NCI-H1092 (cell line): ENCODE data around the gene EFR3B.
"Not testable (repeated sequence)": the region's sequence is repeated elsewhere in the genome, so short reads cannot be mapped to it uniquely, and the experiment has no call there.

Source experiments
- DNase-seq: peaks from one replicate; lab custom pipeline; 2025; lab: John Stamatoyannopoulos, UW

The EFR3B gene, protein sequence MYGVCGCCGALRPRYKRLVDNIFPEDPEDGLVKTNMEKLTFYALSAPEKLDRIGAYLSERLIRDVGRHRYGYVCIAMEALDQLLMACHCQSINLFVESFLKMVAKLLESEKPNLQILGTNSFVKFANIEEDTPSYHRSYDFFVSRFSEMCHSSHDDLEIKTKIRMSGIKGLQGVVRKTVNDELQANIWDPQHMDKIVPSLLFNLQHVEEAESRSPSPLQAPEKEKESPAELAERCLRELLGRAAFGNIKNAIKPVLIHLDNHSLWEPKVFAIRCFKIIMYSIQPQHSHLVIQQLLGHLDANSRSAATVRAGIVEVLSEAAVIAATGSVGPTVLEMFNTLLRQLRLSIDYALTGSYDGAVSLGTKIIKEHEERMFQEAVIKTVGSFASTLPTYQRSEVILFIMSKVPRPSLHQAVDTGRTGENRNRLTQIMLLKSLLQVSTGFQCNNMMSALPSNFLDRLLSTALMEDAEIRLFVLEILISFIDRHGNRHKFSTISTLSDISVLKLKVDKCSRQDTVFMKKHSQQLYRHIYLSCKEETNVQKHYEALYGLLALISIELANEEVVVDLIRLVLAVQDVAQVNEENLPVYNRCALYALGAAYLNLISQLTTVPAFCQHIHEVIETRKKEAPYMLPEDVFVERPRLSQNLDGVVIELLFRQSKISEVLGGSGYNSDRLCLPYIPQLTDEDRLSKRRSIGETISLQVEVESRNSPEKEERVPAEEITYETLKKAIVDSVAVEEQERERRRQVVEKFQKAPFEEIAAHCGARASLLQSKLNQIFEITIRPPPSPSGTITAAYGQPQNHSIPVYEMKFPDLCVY

DNA sequence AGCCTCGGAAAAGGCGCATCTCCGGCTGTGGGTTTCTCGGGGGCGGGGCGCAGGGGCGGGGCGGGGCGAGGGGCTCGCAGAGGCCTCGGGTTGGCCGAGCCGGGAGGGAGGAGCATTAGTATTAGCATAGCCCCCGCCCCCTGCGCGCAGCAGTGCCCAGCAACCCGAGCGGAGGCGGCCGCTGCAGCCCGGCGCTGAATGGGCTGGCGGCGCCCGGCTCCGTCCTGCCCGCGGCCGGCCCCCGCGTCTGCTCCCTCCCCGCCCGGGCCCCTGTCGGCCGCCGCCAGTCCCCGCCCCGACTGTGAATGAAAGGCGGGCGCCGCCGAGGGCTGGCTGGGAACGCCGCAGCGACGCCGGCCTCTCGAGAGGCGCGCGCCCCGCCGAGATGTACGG lies at the start of gene EFR3B:
EFR3B (plus strand) TSS at position 149 of the 393 bp plus-strand sequence; CDS start at position 386, 237 bp downstream.
- peak; percentile 86 for DNase-seq

DNA sequence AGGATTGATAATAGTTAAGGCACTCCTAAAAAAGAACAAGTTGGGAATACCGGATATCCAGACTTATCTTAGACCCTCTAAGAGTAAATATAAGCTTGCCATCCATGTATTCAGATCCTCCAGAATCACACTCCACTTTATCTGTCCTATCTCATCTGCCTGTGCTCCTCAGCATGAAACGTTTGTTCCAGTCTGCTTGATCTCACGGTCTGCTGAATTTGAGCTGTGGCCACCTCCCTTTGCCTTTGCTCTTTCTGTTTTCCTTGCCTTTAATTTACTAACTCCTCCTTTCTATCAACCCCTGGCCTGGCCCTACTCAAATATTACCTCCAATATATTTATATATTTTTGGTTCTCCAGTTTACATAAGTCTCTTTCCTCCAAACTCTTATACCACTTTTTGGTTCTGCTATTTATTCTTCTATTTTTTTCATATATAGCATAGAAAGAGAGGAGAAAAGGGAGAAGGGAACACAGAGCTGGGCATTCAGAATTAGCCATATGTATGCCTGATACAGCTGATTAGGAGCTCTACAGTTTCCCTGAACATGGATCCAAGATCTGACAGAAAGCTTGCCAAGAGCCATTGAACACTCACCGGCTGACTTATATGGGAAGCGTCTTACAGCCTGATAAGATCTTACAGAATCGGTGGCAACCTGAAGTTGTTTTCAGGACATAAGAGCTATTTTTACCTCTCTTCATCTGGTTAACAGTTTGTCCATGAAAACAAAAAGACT lies 48.3 kb upstream of the EFR3B start:
- DNase-seq, result no peak

DNA sequence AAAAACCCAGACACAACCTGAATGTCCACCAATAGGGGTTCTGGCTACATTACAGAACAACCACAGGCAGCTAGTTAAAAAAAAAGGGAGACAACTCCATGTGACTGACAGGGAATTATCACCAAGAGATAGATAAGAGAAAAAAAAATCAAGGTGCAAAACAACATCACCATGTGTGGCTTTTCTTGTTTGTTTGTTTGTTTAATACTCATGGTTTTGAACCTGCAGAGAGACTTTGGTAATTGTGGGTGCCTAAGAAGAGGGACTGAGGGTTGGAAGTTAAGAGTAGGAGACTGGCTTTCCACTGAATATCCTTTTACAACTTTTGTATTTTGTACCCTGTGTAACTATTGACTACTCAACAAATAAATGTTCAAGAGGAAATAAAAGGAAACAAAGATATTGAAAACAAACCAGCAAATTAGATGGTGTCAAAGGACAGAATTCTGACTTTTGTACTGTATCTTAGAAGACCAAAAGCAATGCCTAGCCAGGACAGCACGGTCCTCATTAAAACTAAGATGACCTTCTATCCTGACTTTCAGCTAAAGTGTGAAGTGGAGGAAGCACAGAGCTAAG lies 47.6 kb upstream of the EFR3B start:
- DNase-seq, result no peak

DNA sequence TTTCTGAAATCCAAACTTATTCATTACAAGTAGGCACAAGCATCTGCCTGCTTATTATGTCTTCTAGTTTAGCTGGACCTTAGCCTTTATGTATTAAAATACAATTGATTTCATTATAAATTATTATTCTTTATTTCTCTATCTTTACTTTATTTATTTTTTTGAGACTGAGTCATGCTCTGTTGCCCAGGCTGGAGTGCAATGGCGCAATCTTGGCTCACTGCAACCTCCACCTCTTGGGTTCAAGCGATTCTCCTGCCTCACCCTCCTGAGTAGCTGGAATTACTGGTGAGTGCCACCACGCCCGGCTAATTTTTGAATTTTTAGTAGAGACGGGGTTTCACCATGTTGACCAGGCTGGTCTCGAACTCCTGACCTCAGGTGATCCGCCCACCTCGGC lies 42.8 kb upstream of the EFR3B start:
- DNase-seq, result not testable (repeated sequence)

DNA sequence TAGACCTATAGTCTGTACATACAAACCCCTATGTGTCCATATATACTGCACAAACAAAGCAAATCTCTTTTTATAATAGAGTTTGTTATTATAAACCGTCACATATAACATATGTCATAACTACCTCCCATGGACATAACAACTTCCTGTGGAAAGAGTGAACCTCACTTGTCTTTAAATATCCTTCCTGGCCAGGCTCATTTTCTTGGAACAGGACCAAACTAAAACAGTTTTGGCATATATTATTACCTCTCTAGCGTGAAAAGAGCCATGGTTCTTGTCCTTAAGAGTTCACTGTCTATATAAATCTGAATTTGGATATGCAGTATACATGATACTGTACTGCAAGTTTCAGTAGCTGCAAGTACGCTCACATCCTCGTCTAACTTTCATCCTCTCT lies 41.8 kb upstream of the EFR3B start:
- DNase-seq, result no peak

DNA sequence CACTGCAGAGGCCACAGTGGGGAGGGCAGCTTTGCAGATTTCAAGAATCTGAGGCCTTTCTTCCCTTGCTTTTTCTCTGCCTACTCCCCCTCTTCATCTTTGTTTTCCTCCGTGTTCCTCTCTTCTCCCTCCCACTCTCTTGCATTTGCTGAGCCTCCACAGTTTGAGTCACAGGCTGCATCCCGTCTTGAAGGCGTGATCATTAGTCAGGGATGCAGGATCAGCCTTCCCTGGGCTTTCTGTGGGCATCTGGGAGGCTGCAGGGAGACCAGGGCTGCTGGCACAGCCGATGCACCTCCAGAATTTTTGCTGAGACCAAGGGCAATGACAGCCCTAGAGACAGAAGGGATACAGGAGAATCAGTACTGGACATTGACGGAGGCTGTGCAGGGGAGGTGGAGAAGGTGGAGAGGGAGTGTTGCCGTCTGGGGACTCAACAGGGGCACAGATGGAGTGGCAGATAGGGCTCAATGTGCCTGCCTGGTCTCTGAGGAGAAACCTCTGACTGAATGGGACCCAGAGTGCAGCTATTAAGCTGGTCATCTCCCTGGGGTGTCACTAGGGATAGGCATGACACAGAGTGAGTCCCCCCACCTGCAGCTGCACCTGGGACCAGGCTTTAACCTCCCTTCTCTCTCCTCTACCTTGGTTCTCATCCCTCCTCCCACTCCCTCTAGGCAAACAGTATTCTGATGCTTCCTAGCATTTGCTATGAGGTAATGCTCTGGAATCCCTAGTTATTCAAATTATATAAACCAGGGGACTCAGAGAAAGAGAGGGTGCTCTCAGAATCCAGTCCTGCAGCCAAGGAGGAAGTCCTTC lies 41.2 kb upstream of the EFR3B start:
- DNase-seq, result no peak

DNA sequence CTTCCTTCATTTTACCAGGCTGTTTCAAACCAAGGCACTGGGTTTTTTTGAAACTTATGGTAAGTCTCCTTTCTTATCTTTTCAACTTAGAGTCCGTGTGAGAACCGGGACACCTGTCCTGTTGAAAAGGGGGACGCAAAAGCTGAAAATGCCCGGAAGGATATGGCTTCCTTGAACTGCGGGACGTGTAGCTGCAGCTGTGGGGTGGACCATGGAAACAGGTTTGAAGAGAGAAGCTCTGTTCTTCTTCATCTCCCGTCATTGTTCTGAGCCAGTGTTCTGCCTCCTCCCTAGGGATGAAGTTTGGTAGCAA lies 40.6 kb upstream of the EFR3B start:
- DNase-seq, result no peak

DNA sequence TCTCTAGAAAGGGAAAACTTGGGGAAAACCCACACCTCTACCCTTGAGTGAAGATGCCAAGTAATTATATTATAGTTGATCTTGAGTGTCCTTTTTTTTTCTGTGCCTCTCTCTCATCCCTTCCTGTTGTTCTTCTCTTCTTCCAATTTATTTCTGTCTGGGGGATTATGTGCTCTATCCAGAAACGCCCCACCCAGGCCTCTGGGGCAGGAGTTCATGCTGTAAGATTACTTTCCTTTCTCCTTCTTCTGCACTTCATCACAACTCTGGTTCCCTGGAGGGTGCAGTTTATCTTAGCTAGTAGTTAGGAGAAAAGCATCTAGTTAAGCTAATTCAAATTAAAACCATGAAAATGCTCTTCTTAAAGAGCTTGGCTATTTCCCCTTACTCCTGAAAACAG lies 39.8 kb upstream of the EFR3B start:
- DNase-seq, result no peak

DNA sequence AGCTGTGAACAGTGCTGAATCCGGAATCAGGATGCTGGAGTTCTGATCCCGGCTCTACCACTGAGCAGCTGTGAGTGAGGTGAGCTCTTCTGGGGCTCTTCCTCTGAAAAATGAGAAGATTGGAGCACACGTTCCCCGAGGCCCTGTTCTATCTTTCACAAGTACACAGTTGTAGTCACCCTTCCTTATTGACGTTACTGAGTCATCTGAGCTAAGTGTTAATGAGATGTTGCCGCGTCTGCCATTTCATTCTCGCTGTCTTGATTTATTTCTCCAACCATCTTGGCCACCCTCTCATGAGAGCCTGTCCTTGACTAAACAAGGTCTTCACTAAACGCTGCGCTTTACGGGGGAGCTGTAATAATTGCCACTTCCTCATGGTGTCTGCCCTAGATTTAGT lies 31.9 kb upstream of the EFR3B start:
- no peak for DNase-seq

DNA sequence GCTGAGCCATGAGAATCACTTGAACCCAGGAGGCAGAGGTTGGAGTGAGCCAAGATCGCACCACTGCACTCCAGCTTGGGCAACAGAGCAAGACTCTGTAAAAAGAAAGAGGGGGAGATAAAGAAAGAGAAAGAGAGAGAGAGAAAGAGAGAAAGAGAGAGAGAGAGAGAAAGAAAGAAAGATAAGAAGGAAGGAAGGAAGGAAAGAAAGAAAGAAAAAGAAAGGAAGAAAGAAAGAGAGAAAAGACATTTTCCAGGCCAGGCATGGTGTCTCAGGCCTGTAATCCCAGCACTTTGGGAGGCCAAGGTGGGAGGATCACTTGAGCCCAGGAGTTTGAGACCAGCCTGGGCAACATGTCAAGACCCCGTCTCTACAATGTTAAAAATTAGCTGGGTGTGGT lies 30.5 kb upstream of the EFR3B start:
- not testable (repeated sequence) for DNase-seq

DNA sequence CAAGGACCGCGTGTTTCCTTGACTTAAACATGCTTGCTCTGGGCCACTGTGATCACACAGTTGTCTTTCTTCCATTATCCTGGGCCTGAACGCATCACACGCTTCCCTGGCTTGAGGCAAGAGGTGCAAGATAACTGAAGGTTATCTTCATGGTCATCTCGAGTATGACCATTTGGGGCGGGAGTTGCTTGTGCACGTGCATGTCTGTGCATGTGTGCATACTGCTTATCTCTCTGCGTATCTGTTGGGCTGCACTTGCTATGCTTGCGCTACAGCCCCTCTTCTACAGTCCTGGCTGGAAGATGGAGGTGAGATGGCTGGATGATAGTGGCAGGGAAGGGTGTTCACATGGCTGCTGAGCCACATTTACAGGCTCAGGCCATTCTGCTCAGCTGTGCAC lies 27.2 kb upstream of the EFR3B start:
- no peak for DNase-seq

DNA sequence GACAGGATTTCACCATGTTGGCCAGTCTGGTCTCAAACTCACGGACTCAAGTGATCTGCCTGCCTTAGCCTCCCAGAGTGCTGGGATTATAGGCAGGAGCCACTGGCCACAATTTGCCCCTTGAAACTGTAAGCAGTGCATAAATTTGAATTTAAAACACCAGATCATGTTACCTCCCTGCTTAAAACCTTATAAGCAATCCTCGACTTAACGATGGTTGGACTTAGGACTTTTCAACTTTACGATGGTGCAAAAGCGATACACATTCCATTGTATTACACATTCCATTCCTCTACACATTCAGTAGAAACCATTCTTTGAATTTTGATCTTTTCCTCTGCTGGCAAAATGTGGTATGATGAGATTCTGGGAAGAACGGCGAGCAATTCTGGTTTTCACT lies 23.2 kb upstream of the EFR3B start:
- no peak for DNase-seq

DNA sequence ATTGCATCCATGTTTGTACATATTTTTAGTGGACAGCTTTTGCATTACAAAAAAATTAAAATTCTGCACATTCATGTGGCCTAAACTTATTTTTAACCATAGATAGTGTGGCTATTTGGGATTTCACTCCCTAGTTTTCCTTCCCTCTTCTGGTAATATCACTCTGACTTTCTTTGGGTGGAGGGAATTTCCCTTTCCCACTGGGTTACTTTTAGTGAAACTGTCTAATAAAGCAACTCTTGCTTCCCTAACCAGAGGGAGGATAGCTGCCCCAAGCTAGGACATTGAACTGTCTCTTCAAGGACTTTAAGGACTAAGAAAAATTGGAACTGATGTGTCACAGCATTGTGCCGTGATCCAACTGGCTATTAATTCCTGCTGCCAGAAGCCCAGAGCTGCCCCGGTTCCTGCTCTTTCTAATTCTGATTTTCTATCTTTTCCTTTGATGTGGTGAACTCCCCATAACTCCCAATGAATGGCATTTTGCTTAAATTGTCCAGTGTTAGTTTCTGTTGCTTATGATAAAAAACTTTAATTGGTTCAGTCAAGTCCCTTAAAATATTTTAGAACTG lies 20.0 kb upstream of the EFR3B start:
- no peak for DNase-seq

DNA sequence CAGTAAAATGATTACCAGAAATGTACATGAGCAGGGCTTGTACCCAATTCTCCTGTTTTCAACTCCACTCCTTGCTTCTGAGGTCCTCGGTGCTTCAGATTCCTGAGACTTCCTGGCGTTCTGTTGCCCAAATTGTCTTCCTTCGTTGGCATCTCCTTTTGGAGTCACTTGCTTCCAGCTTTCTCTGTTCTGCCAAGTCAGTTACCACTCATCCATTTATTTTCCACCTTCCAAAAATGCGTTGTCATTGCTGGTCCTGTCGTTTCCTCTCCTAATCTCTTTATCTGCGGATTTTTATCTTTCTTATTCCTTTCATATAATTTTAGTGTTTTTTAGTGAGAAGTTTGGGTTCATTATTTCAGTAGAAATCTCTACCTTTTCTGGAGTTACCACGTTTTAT lies 18.5 kb upstream of the EFR3B start:
- DNase-seq, result no peak

DNA sequence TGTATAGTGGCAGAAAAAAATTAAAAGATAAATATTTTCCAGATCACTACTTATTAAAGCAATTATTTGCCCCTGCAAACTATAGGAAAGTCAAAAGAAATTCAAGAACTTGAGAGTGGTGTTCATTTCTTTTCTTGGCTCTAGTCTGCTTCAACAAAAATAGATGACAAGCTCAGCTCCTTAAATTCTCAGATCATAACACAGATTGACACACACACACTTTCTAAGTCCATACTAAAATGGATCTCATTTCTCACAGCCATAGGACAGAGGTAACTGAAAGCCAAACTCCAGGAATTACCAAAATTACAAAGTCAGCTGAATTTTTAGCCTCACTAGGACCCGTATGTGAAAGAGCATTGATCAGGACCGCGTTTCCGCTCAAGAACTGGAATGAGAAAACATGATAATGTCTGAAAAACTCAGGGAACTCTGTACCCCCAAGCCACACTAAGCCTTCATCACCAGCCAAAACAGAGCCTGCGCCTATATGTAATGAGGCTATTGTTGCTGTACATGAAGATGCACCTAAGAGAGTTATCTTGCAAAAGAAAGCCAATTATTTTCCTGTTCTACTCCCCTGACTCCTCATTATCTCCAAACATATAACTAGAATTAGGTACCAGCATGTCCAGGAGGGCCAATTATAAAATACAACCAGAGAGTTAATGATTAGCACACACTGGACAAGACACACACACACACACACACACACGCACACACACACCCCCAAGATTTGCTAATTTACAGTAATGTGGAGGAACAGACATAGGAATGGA lies 16.5 kb upstream of the EFR3B start:
- DNase-seq, result no peak

DNA sequence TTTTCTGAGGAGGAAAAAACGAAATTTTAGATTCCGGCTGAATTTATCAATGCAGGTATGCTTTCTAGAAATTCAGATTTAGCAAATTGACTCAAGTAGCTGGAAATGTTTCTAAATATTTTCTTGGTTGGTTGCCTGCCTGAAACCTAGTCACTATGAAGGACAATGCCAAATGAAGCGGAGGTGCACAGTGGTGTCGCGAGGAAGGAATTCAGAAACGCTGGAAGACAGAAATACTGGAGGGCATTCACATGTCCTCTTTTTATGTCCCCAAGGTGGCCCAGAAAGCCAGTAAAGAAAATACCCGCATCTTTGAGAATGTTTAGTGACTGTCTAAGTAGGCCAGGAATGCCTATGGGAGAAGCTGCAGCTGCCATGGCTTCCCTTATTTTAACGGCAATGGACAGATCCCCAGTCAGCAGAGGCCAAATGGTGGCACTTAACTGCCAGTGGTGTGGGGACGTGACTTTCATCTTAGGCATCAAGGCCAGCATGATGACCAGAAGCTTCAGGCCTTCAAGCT lies 15.8 kb upstream of the EFR3B start:
- no peak for DNase-seq

DNA sequence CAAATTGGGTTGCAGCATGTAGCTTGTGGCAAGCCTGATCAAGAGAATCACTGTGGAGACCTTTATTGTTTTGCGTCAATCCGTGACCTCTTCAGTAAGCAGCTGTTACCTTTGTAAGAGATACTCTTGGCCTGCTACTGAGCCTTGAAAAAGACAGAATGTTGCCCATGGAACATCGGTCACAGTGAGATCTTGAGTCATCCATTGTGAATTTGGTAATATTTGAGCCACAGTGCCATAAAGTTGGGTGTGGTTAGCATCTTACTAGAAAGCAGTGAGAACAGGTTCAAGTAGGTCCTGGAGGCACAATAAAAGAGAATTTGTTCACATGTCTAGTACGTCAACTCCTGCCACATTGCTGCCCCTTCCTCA lies 12.7 kb upstream of the EFR3B start:
- DNase-seq, result no peak

DNA sequence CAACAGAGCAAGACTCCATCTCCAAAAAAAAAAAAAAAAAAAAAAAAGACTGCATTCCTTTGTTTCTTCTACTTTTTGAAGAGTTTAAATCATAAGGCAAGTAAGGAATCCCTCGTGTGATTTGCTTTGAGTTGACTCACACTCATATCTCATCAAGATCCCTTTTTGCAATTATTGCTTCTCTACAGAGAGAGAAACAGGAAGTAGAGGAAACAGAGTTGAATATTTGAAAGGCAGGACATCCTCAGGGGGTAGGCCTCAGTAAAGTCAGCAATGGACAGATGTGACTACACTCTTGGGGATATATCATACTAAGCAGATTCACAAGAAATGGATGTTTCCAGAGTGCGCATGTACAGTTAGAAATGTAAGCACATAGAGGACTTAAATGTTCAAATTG lies 11.2 kb upstream of the EFR3B start:
- DNase-seq, result no peak

DNA sequence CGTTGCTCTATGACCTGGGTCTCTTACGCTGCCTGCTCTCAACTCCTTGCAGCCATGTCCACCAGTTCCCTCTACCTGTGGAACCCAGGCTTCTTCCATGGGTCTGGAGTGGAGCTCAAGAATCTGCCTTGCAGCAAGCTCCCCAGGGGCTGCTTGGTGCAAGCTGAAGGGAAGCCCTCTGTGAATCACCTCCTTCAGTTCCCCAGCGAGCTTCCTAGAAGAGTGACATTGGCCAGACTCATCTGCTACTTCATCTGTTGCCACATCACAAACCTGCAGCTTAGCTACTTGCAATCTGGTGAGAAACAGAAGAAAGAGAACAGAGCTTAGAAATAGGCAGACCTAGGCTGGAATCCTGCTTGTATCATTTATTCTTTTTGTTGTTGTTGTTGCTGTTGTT lies 9.8 kb upstream of the EFR3B start:
- no peak for DNase-seq

DNA sequence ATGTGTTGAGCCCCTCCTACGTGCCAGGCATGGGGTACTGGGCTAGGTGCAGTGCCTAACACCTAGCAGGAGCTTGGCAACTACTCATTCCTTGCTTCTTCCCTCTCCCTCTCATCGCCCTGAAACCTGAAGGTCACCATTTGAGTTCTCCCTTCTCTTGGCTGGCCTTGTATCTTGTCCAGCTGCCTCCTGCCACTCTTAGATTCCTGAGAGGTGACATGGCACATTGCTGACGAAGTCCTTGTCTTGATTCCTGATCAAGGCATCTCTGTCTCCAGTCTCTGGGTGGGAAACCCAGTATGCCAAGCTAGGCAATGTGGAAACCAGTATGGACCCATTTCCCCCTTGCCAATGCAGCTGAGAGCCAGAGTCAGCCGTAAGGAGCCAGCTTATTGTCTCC lies 9.0 kb upstream of the EFR3B start:
- DNase-seq, result no peak
